Stimulated activated CD4-positive, alpha-beta T cell treated with anti-CD3 and anti-CD28 coated beads, Interleukin-15, amount 100 ng/mL, for 24 hours (primary cell): Measurements from ENCODE around the gene KCP.

ENCODE experiments used
- DNase-seq: peaks from one replicate; pipeline ENCODE4 v3.0.0-alpha.2; 2020

KCP gene

DNA sequence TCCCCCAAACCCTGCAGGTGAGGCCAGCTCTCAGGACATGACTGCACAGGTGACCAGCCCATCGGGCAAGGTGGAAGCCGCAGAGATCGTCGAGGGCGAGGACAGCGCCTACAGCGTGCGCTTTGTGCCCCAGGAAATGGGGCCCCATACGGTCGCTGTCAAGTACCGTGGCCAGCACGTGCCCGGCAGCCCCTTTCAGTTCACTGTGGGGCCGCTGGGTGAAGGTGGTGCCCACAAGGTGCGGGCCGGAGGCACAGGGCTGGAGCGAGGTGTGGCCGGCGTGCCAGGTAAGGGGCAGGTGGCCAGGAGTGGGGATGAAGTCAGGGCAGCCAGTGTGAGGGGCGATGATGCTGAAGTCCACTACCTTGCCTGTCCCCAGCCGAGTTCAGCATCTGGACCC is 56.1 kb downstream of the KCP start:
- DNase-seq: no peak

DNA sequence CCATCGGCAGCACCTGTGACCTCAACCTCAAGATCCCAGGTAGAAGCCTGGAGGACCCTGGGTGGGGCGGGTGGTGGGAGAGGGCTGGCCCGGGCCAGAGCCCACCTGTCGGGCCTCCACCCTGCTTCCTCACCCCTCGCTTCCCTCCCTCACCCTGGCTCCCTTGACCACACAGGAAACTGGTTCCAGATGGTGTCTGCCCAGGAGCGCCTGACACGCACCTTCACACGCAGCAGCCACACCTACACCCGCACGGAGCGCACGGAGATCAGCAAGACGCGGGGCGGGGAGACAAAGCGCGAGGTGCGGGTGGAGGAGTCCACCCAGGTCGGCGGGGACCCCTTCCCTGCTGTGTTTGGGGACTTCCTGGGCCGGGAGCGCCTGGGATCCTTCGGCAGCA is 56.7 kb downstream of the KCP start:
- no peak for DNase-seq

- DNase-seq: no peak
These were observed 57.8 kb downstream of the KCP start for GRCh38 chr7:128852537-128853254.

DNA sequence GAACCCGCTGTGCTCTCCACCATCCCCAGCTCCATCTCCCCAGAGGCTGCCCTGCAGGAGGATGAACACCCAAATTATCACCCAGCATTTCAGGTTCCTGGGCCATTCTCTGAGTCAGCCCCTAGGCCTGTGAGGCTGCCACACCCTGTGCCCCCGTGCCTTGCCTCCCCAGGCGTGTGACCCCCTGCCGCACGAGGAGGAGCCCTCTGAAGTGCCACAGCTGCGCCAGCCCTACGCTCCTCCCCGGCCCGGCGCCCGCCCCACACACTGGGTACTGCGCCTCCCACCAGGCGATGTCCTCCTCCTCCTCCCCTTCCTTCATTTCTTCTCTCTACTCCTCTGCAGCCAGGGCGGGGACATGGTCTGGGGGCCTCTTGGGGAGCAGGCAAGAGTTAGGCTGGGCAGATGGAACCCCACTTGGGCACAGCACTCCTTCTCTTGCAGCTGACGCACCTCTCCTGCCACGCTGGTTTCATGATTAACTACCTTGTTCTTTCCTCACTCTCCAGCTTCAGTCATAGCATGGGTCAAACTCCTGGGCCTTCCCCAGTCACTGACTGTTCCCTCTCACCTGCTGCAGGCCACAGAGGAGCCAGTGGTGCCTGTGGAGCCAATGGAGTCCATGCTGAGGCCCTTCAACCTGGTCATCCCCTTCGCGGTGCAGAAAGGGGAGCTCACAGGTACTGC is 60.6 kb downstream of the KCP start:
- DNase-seq: no peak

GRCh38 chr7:128849156-128849515 is 61.4 kb downstream of the KCP start:
- no peak for DNase-seq

GRCh38 chr7:128848289-128849155 is 62.0 kb downstream of the KCP start:
- DNase-seq: no peak

GRCh38 chr7:128847721-128848211 is 62.7 kb downstream of the KCP start:
- DNase-seq: no peak

DNA sequence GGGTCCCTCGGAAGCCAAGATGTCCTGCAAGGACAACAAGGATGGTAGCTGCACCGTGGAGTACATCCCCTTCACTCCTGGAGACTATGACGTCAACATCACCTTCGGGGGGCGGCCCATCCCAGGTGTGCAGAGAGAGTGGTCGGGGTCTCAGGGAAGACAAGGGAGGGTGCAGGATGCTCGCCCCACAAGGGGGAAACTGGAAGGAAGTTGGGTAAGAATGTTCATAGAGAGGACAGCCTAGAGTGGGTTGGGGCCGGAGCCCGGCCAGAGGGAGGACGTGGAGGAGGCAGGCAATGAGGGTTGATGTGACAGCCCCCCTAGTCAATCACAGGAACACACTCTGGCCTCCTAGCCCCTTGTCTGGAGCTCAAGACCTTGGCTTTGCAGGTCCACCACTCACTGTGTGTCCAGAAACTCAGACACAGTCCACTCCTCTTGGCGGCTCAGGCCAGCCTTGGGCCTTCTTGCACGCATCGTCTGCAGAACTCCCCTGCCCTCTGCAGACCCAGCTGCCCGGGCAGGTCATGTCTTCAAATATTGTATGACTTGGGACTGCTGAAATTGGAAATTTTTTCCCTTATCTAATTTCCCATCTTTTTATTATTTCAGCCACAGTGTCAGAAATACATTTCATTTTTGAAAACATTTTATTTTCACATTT is 63.6 kb downstream of the KCP start:
- DNase-seq: no peak

- DNase-seq: no peak
These were observed 64.5 kb downstream of the KCP start for GRCh38 chr7:128845987-128846386.

DNA sequence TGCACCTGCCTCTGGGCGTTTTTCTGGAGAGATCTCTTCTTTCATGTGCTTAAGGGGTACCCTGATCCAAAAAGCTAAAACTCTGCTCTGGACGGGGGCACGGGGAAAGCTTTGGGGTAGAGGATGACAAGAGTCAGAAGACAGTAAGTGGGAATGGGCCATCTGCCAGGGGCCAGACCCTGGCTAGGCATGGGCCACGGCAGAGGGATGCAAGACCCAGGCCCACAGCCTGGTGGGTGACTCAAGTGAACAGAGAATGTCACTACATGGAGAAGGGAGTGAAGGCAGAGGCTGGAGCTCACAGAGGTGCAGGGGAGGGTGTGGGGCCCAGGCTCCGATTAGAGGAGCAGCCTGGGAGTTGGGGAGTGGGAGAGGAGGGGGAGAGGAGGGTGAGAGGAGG is 65.0 kb downstream of the KCP start:
- no peak for DNase-seq

GRCh38 chr7:128844777-128845311 is 65.7 kb downstream of the KCP start:
- no peak for DNase-seq

- DNase-seq: no peak
These were observed 66.4 kb downstream of the KCP start for GRCh38 chr7:128843938-128844621.

DNA sequence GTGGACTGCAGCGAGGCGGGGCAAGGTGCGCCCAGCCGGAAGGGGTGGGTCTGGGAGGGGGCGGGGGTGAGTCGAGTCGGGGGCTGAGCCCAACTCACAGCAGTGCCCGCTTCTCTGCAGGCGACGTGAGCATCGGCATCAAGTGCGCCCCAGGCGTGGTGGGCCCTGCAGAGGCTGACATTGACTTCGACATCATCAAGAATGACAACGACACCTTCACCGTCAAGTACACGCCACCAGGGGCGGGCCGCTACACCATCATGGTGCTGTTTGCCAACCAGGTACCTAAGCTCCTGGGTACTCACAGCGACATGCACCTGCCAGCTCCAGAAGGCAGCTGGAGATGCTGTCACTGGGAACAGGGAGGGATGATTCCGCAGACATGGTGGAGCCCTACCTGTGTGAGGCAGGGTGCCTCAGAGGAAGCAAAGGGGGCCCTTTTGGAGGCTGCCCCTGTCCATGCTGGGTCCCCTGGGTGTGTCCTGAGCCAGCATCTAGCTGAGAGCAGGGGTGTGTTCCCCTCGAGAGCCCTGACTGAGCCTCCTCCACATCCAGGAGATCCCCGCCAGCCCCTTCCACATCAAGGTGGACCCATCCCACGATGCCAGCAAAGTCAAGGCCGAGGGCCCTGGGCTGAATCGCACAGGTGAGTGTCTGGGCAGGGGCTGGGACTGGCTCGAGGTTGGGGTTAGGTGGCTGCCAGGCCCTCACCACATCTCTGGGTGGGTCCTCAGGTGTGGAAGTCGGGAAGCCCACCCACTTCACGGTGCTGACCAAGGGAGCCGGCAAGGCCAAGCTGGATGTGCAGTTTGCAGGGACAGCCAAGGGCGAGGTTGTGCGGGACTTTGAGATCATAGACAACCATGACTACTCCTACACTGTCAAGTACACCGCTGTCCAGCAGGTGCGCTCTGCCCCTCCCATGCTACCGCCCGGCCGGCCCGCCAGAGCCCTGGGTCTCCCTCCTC is 67.6 kb downstream of the KCP start:
- DNase-seq: no peak

GRCh38 chr7:128841921-128842673 is 68.4 kb downstream of the KCP start:
- DNase-seq: peak; percentile 76

DNA sequence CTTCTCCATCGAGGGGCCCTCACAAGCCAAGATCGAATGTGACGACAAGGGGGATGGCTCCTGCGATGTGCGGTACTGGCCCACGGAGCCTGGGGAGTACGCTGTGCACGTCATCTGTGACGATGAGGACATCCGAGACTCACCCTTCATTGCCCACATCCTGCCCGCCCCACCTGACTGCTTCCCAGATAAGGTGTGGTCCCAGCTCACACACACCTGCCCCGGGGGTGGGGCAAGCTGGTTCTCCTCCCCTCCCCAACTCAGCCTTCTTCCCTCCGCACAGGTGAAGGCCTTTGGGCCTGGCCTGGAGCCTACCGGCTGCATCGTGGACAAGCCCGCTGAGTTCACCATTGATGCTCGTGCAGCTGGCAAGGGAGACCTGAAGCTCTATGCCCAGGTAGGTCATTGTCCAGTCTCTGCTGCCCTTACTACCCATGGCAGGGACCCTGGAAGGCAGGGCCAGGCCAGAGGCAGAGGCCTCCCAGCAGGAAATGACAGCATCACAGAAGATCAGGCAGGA is 69.3 kb downstream of the KCP start:
- no peak for DNase-seq

DNA sequence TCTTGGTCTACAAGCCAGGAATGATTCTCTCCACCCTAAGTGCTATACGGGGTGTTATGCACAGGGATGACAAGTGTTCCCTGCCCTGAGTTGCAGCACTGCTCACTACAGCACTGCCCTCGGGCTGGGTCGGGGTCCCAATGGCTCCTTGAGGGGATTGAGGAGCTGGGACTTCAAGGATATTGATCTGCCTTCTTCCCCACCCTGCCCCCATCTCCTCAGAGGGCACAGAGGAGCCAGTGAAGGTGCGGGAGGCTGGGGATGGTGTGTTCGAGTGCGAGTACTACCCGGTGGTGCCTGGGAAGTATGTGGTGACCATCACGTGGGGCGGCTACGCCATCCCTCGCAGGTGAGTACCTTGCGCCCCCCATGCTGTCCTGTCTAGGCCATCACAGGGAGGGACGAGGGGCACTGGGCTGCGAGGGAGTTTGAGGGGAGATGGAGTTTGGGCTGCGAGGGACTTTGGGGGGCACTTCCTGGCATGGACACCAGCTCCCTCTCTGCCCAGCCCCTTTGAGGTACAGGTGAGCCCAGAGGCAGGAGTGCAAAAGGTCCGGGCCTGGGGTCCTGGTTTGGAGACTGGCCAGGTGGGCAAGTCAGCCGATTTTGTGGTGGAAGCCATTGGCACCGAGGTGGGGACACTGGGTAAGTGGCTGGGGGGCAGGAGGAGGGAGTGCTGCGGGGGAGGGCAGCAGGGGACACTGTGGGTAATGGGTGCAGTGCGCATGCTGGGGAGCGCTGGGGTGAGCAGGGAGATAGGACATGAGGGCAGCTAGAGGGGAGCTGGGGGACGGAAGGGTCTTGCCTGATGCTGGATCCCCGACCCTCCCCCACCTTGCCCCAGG is 70.0 kb downstream of the KCP start:
- DNase-seq: no peak

DNA sequence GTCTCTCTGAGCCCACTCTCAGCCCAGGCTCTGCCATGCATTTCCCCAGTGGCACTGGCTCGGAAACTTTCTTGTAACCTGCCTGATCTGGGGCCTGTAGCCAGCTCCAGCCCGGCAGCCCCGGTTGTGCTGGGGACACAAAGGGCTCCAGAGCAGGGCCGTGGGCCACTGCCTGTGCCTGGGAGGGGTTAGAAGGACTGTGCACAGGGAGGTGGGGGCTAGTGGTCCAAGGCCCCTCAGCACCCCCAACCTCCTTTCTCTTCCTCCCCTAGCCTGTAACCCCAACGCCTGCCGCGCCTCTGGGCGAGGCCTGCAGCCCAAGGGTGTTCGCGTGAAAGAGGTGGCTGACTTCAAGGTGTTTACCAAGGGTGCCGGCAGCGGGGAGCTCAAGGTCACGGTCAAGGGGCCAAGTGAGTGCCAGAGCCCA is 70.7 kb downstream of the KCP start:
- no peak for DNase-seq

DNA sequence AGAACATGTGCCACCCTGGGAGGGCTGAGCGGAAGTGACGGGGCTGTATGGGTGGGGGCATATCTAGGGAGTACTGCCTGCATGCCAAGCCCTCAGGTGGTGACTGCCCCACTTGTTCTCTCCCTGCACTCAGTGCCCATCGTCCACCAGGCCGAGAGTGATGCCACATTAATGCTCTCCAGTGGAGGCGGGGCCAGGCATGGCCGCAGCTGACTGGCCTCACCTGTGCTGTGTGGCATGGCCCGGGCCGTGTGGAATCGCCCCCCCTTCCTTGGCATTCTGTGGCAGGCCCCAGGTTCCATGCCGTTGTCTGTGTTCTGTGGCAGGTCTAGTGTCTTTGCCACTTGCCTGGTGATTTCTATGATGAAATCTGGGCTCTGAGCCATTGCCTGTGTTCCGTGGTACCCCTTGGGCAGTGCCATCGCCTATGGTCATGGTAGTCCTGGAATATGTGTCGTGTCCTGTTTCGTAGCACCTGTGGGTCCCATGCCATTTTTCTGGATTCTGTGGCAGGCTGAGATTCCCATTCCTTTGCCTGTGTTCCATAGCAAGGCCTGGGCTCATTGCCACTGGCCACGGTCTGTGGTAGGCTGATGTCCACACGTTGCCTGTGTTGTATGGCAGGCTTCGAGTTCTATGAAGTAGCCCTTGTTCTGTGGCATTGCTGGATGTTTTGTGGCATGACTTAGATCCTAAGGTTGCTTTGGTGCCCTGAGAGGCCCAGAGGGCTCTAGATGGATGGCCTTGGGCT is 71.4 kb downstream of the KCP start:
- no peak for DNase-seq
